Neural cell (in vitro differentiated cells): ENCODE results near the gene CMC1.

Experiments
- EP300 ChIP-seq: fragments of 450-650 bp; conservative IDR thresholded peaks from 2 replicates; pipeline ENCODE4 v1.6.1; 2014; ENCODE audit warnings: antibody characterized with exemption, mild to moderate bottlenecking, moderate library complexity; ENCODE audit not compliant: poor library complexity, severe bottlenecking
- TF ChIP-seq, protein P1 (sequence below): fragments of 450-650 bp; IDR thresholded peaks from 2 replicates; pipeline ENCODE4 v1.5.1; 2014; ENCODE audit warnings: antibody characterized with exemption, mild to moderate bottlenecking, moderate library complexity; ENCODE audit not compliant: poor library complexity, severe bottlenecking

GRCh38 chr3:28337230-28337629 is 95.8 kb downstream of the CMC1 start:
- TF ChIP-seq, protein P1, sequence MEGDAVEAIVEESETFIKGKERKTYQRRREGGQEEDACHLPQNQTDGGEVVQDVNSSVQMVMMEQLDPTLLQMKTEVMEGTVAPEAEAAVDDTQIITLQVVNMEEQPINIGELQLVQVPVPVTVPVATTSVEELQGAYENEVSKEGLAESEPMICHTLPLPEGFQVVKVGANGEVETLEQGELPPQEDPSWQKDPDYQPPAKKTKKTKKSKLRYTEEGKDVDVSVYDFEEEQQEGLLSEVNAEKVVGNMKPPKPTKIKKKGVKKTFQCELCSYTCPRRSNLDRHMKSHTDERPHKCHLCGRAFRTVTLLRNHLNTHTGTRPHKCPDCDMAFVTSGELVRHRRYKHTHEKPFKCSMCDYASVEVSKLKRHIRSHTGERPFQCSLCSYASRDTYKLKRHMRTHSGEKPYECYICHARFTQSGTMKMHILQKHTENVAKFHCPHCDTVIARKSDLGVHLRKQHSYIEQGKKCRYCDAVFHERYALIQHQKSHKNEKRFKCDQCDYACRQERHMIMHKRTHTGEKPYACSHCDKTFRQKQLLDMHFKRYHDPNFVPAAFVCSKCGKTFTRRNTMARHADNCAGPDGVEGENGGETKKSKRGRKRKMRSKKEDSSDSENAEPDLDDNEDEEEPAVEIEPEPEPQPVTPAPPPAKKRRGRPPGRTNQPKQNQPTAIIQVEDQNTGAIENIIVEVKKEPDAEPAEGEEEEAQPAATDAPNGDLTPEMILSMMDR = no peak
- no peak for TF ChIP-seq EP300
